ENCODE data around the gene PRSS8.

- TF ChIP-seq CTCF (IDR thresholded peaks at IDR 0.05; ENCODE audit: insufficient read depth, low read length, poor library complexity, severe bottlenecking) (no peak), EZH2phosphoT487 (conservative IDR thresholded peaks at IDR 0.05; ENCODE audit: low read length) (no peak)
These were observed 49.0 kb downstream of the PRSS8 start for GRCh38 chr16:31086629-31086906.
